ENCODE data around the gene MPG. TPM values are rescaled to one million over a fixed set of nuclear protein-coding genes. Genes with fewer than 3 reads are reported as not detected.
"Not testable (repeated sequence)": the region's sequence is repeated elsewhere in the genome, so short reads cannot be mapped to it uniquely, and the experiment has no call there.

The MPG gene
- total RNA-seq, 2 donors from 2014 or later = 42.2 to 45.6 TPM

DNA sequence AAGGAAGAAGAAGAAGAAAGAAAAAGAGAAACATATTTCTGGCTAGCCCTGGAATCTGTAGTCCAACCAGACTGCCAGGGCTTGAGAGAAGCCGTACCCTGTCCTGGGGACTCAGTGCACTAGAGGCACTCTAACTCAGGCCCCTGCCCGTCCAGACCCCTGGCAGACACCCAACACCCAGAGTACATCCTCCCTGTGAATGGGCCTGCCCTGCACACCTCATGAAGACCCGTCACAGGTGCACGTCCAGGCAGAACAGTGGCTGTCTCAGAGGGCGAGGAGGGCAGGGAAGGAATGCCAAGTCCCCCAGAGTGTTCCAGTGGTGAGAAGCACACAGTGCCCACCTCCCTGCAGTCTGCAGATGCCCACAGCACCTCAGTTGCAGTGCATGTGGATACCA, 23.0 kb downstream of the MPG start:
- intact Hi-C loops (cut with DNase I) = no loop called here
- DNase-seq (ENCODE audit: low spot score) = no peak

DNA sequence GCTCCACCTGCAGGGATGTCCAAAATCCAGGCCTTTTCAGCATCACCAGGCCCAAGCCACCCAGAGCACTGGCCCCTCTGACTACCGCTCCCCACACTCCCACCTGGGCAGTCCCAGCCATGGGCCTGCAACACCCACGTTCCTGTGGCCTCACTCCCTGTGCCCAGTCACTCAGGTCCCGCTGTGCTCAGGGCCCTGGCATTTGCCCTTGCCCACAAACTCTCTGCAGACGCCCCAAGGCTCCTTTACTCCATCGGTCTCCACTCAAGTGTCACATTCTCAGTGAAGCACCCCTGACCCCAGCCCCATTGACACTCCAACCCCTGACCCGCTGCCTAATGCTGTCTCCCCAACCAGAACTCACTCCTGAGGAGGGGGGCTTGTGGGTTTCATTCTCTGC, 23.6 kb downstream of the MPG start:
- DNase-seq (ENCODE audit: low spot score) = no peak
- intact Hi-C loops (cut with DNase I) = no loop called here

DNA sequence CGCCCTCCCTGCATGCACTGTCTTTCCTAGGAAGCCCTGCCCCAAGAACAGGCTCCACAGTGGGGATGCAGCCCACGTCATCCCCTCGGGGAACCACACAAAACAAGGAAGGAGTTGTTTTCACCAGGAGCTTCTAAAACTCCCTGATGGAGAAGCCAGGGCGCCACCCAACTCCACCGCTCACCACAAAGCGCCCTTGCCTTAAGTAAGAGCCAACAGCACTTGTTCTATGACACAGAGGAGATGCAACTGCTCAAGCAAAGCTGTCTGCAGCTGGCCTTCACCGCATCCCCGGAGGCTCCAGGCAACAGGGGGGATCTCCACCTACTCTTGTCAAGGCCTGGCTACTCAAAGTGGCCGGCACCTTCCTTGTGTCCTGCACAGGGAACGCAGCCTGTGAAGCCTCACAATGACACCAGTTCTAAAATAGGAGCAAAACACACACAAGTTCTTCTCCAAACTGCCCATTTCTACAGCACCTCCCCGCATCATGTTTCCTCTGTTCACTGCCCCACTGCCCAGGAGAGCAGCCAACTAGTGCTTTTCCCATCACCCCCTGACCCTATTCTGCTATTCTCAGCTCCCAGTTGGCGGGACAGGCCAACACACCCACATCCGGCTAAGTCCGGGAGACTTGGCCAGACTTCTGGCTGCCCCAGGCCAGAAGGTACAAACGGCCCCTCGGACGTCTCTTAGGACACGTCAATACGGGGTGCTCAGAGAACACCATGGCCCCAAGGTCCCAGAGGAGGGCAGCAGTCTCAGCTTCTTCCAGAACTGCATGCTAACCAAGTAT, 24.2 kb downstream of the MPG start:
- intact Hi-C loops (cut with DNase I) = no loop called here

DNA sequence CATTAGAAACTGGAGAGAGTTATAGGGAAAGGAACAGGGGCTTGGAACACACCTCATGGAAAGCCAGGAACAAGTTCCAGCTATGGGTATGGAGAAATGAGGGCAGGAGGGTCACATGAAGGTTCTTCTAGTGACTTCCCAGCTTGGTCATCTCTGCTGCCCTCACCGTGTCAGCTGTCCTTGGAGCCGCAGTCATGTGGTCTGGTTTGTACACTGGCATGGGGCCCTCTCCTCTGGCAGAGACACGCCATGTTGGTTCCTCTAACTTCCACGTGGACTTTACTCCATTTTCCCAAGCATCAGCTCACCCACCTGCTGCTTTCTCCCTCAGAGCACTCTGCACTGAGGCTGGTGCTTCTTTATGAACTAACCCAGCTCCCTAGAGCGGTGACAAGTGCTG, 26.3 kb downstream of the MPG start:
- DNase-seq (ENCODE audit: low spot score) = no peak
- intact Hi-C loops (cut with DNase I) = no loop called here

More for the DNA sequence above, 24.2 kb downstream of the MPG start:
- no peak for DNase-seq (ENCODE audit: low spot score)

DNA sequence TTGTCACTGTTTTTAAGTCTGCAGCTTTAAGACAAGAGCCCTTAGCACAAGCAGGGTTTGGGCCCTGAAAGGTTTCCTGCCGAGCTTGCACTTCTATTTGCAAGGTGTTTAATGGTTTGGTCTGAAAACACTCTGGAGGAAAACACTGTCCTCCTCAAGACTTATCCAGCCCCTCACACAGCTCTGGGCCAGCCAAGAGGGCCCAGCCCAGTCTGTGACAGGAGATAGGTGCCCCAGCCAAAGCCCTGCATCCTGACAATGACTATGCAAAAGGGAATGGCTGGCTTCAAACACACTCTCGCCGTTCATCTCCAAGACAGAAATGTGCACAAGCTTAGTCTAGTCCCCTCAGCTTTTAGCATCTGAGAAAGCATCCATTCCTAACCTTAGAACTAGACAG, 26.9 kb downstream of the MPG start:
- intact Hi-C loops (cut with DNase I) = loop anchor here in 1 of 2 donors (5.0 kb wide), 1 partner anchor 77 kb away; the partner anchor contains the start of gene HBQ1

DNA sequence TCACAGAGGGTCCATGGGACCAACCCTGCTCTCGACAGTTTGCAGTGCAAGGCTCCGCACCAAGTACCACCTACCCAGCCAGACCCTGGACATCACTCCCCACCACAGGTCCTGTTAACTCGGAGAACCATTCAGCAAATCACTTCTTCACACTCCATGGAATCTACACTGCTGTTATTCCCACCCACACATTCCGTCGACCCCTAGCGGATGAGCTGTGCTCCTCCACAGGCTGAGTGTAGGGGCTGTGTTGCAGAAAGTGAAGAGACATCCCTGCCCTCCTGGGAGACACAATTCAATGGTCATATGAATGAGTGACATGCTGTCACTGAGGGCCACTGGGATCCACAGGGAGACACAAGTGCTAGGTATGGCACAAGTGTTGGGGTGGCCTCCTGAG, 27.5 kb downstream of the MPG start:
- intact Hi-C loops (cut with DNase I) = loop anchor here in 1 of 2 donors (5.0 kb wide), 1 partner anchor 77 kb away; the partner anchor contains the start of gene HBQ1
- DNase-seq (ENCODE audit: low spot score) = no peak

More for the DNA sequence above, 26.9 kb downstream of the MPG start:
- no peak for DNase-seq (ENCODE audit: low spot score)

DNA sequence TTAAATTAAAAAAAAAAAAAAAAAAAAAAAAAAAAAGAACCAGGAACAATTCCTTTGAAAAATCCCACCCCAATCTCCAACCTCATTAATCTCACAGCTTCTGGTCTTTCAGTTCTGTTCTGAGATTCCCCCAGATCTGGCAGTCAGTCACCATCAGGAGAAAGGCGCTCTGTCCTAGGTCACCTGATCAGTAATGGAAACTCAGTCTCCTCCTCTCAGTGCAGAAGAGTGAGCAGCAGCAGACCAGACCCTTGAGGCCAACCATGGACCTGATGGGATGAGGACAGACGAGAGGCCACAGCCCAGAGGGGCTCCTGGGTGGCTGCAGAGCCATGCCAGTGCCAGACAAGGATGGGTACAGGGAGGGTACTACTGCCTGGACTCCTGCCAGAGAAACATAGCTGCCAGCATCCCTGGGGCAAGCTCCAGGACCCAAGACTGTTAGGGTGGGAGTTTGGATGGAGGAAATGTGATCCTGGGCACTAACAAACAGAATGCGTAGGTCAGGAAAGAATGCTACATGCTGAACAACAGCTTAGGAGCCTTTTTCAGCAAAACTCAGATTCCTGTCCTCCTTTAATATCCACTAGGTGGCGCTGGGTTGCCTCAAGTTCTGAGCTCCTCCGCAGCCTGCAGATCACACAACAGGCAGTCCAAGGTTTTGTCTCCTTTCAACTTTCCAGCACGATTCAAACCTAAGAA, 28.7 kb downstream of the MPG start:
- DNase-seq (ENCODE audit: low spot score) = no peak
- intact Hi-C loops (cut with DNase I) = loop anchor here in 1 of 2 donors (5.0 kb wide), 1 partner anchor 76 kb away; the partner anchor contains the start of gene HBQ1

DNA sequence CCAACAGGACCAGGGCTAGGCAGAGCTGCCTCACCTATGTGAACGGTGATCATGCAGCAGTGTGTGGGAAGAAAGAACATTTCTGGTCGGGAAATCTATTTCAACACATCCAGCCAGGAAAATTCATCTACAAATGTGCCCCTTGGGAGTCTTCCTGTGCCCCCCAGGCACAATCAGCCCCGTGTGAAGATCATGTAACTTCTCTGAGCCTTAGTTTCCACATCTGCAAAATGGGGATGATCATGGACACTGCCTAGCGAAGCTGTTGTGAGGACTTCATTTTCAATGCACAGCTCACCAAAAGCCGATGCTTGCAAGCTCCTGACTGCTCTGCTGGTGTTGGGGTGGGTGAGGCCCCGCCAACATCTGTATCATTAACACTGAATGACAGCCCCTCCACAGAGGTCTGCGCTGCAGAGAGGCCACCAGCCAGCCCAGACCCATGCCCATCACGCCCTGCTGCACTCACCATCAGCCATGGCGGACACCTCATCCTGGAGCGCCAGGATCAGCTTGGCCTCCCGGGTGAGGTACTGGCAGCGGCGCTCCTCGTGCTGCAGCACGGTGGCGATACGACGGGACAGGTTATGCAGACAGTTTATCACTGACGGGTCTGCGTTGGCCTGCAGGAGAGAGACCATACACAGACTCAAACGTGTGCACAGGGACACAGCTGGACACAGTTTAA, 34.3 kb downstream of the MPG start:
- intact Hi-C loops (cut with DNase I) = no loop called here
- DNase-seq (ENCODE audit: low spot score) = peak; percentile 55

DNA sequence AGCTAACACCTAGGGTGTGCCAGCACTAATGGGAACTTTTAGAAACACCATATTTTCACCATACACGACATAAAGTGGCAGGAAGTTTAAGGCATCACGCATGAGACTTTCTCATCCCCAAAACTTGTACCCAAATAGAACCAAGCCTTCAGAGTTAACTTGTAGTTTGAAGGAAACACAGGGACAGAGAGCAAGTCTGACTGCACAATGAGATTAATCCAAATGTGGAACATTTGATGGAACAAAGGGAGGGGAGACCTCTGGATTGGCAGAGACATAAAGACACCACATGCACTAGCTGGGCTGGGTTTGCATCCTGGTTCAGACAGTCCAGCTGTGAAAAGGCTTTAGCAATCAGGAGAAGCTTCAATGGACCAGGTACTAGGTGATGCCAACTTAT, 36.3 kb downstream of the MPG start:
- intact Hi-C loops (cut with DNase I) = no loop called here
- DNase-seq (ENCODE audit: low spot score) = peak; percentile 0

DNA sequence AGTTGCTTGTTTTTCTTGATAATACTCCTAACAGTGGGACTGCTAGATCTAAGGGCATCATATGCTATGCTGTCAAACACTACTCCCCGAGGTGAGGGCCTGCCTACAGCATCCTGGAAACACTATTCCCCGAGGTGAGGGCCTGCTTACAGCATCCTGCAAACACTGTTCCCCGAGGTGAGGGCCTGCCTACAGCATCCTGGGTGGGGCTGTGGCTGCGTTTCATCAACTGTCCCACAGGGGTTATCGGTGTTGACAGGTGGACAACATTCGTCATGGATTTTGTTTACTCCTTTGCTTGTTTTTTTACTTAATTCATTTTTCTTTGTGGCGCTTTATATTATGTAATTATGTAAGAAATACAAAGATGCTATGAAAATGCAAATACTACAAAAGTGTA, 38.0 kb downstream of the MPG start:
- intact Hi-C loops (cut with DNase I) = no loop called here

DNA sequence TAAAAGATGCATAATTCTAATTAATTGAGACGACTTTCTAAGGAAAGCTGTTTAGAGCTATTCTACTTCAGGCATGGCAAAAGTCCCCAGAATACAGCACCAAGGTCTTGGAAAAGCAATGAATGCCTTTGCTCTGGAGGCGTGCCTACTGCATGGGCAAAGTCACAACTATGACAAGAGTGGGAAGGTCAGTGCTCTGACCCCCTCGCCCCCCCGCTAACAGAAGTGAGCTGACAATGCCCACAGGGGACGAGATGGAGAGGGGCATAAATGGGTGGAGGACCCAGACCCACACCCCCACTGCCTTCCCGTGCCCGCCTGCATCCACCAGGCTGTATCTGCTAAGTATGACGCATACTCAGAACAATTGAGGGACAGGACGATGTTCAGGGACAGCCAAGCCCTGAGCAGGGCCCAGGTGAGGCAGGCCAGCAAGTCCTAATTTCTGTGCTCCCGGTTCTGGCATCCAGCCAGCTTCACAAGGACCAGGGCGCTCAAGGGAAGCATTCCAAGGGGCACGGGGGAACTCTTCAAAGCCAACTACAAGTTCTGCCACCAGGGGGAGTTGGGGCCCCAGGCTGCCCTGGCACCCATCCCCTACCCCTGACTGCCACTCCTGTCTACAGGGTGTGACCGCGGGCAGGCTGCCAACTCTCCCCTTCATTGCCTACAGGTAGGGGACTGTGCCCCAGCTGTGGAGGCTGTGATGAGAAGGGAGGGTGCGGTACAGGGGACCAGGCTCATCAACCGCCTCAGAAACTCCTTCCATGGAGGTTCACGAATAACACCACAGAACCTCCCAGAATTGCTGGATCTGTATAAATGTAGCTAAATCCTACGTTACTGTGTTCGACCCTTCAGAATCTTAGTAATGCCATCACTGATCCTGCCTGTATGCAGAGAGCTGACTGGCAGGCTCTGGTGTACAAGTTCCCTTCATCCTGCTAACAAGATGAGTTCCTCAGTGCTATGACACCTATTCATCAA, 39.6 kb downstream of the MPG start:
- intact Hi-C loops (cut with DNase I) = no loop called here
- DNase-seq (ENCODE audit: low spot score) = no peak

More for the DNA sequence above, 38.0 kb downstream of the MPG start:
- DNase-seq (ENCODE audit: low spot score) = peak; percentile 70

DNA sequence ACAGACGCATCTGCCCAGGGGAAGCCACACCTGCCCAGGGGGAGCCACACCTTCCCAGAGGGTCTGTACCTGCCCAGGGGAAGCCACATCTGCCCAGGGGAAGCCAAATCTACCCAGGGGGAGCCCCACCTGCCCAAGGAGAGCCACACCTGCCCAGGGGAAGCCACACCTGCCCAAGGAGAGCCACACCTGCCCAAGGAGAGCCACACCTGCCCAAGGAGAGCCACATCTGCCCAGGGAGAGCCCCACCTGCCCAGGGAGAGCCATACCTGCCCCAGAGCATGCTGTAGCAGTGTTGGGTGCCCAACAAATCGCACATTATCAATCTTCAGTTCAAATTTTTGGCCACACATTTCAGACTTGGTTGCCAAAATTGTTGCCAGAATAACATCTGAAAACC, 40.8 kb downstream of the MPG start:
- no peak for DNase-seq (ENCODE audit: low spot score)
- intact Hi-C loops (cut with DNase I) = no loop called here

DNA sequence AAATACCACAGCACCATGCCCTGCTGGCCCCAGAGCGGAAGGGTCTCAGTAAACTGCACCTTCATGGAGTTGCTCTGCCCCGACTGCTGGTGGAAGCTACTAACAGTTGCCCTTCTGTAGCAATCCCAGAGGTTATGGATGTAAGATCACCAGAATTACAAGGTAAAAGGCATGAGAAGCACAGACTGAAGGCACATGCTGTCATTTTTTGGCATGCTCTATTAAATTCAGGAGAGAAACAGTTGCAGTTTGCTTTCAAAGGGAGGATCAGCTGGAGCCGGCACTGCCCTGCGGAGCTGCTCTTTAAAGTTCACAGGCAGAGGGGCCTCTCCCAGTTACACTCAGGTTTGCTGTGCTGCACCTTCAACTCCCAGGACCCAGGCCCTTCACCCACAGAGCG, 41.3 kb downstream of the MPG start:
- intact Hi-C loops (cut with DNase I) = no loop called here
- no peak for DNase-seq (ENCODE audit: low spot score)

DNA sequence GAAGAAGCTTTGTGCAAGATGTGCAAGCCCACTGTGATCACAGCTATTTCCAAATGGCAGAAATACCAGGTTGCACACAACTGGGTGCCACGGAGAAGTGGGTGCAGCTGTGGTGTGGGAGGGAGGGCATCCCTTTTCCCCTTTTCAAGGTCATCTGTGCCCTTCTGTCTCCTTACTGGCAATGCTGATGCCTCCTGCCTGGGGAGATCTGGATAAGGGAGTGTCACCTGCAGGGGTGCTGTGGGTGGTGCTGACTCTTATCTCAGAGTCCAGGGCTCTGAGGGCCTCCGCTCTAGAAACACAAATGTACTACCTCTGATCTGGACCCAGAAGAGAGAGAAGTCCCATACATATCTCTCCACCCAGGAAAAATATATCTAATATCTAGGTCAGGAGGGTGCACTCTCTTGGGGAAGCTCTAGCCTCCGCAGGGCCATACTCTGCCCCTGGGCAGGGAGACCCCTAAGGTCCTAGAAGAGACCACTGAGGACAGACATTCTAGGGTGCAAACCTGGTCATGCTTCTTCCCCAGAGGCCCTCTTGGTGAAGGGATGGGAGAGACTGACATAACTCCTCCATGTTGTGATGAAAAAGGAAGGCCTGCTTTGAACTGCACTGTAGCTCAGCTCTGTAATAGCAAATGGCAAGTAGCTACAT, 41.9 kb downstream of the MPG start:
- intact Hi-C loops (cut with DNase I) = no loop called here
- DNase-seq (ENCODE audit: low spot score) = no peak

DNA sequence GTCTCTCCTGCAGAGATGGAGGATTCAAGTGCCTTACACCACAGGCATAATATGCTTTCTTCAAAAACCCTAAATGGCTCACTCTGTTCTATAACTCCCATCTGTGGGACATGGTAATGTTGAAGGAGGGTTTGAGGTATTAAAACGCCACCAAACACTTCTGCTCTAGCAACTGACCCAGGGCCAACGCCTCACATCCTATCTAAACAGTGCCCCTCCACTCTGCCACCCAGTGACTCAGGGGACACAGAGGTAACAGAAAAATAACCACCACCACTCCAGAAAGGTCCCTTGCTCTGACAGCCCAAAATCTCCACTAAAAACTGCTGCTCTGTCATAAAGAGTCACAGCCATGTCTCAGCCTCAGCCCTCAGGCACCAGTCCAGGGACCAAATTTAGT, 42.7 kb downstream of the MPG start:
- intact Hi-C loops (cut with DNase I) = no loop called here
- DNase-seq (ENCODE audit: low spot score) = no peak

DNA sequence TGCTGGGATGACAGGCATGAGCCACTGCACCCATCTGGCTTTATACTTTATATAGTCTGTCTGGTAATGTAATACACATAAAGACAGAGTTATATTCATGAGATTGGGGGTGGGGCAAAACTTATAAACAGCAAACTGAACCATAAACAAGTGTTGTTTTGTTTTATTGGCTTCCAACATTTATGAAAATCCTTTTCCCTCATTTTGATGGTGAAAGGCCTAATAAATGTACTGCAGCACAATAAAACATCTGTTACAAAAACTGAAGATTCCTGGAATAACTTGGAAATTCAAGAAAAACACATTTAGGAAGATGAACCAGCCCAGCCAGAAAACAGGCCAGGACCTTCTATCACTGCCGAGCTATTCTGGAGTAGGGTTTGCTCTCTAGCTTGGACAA, 44.3 kb downstream of the MPG start:
- DNase-seq (ENCODE audit: low spot score) = no peak
- intact Hi-C loops (cut with DNase I) = no loop called here

DNA sequence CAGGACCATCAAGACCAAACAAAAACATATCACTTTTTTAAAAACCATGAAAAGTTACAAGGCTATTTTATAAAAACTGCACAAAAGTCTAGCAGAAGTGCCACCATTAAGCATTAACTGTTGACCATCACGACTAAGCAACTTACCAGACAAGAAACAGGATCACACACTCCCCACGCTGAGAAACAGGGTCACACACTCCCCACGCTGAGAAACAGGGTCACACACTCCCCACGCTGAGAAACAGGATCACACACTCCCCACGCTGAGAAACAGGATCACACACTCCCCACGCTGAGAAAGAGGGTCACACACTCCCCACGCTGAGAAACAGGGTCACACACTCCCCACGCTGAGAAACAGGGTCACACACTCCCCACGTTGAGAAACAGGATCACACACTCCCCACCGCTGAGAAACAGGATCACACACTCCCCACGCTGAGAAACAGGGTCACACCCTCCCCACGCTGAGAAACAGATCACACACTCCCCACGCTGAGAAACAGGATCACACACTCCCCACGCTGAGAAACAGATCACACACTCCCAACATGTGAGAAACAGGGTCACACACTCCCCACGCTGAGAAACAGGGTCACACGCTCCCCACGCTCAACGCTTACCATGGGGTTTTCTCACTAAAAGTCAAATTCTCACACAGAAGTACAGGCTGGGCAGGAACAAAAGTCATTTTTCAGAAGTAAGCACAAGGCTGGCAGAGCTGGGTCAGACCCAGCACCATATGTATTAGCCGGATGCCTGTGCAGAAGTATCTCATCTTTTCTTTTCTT, 45.7 kb downstream of the MPG start:
- intact Hi-C loops (cut with DNase I); DNase-seq (ENCODE audit: low spot score): not testable (repeated sequence)

DNA sequence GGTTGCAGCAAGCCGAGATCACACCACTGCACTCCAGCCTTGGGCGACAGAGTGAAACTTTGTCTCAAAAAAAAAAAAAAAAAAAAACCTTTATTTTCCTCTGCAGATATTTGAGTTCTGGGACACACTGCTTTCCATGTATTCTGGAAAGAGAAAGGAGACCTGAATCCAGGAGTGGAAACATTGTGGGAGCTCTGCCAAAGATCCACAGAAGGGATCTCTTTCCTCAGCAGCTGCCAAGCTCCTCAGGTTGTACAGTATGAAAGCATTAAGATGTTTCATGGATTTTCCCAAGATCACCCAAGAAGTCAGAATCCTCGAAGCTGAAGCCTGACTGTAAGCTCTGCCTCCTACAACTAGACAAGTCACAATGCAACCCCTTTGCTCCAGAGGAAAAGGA, 47.0 kb downstream of the MPG start:
- intact Hi-C loops (cut with DNase I) = no loop called here
- no peak for DNase-seq (ENCODE audit: low spot score)

Measured in posterior vena cava (tissue), 2 donors.